Hepatocyte (in vitro differentiated cells): Measurements from ENCODE around the gene ANKRD44.

Experiments used
- CTCF ChIP-seq: fragments of 200-600 bp; sonication (generic); IDR thresholded peaks from 2 replicates; pipeline ENCODE4 v1.5.1; 2016; ENCODE audit warnings: antibody characterized with exemption, mild to moderate bottlenecking; ENCODE audit not compliant: poor library complexity
- EZH2 ChIP-seq: fragments of 200-600 bp; sonication (generic); IDR thresholded peaks from 2 replicates; pipeline ENCODE4 v1.6.1; 2016; ENCODE audit warnings: antibody characterized with exemption, mild to moderate bottlenecking, borderline replicate concordance
- EZH2phosphoT487 ChIP-seq: fragments of 200-600 bp; sonication (generic); IDR thresholded peaks from one replicate; pipeline ENCODE4 v1.6.1; 2018; ENCODE audit warnings: antibody characterized with exemption, mild to moderate bottlenecking, low read depth, moderate library complexity; ENCODE audit not compliant: unreplicated experiment, severe bottlenecking

- TF ChIP-seq CTCF (no peak), EZH2phosphoT487 (no peak), EZH2 (no peak)
Observed at GRCh38 chr2:196971574-196972279, 338.9 kb downstream of the ANKRD44 start.
